Trophoblast cell (in vitro differentiated cells and primary cell): ENCODE measurements around the gene MEF2A.
A peak's percentile ranks its signal among the peaks of the same experiment; 100 is the strongest.

Source experiments
- DNase-seq, 2 donors: peaks; one replicate each; pipeline ENCODE4 v3.0.0-alpha.2; 2016
- H2AFZ ChIP-seq: 2 replicates; pipeline ENCODE4 v1.6.1; 2013; ENCODE audit warnings: low read length, moderate library complexity, mild to moderate bottlenecking; ENCODE audit not compliant: insufficient read depth, poor library complexity
- H2AK5ac ChIP-seq: 2 replicates; pipeline ENCODE4 v1.6.1; 2013; ENCODE audit warnings: mild to moderate bottlenecking, low read length
- H2BK120ac ChIP-seq: 2 replicates; pipeline ENCODE4 v1.6.1; 2013; ENCODE audit warnings: low read length, mild to moderate bottlenecking, moderate library complexity; ENCODE audit not compliant: insufficient read depth, poor library complexity
- H2BK12ac ChIP-seq: 2 replicates; pipeline ENCODE4 v1.6.1; 2013; ENCODE audit warnings: mild to moderate bottlenecking, low read length, moderate library complexity
- H2BK5ac ChIP-seq: 2 replicates; pipeline ENCODE4 v1.6.1; 2013; ENCODE audit warnings: low read length, low read depth, moderate library complexity, mild to moderate bottlenecking; ENCODE audit not compliant: poor library complexity
- H3K14ac ChIP-seq: 2 replicates; pipeline ENCODE4 v1.6.1; 2013; ENCODE audit warnings: mild to moderate bottlenecking, low read length
- H3K18ac ChIP-seq: 2 replicates; pipeline ENCODE4 v1.6.1; 2013; ENCODE audit warnings: mild to moderate bottlenecking, low read length
- H3K23ac ChIP-seq: 2 replicates; pipeline ENCODE4 v1.6.1; 2013; ENCODE audit warnings: low read length
- H3K27ac ChIP-seq: 2 replicates; pipeline ENCODE4 v1.5.1; 2013; ENCODE audit warnings: low read depth, mild to moderate bottlenecking, inconsistent platforms, low read length, moderate library complexity
- H3K27me3 ChIP-seq: 2 replicates; pipeline ENCODE4 v1.6.1; 2013; ENCODE audit warnings: inconsistent platforms, mild to moderate bottlenecking, low read length, moderate library complexity; ENCODE audit not compliant: insufficient read depth
- H3K36me3 ChIP-seq, 2 experiments: 1 replicate in 1 of 2; 2 replicates in 1 of 2; pipeline ENCODE4 v1.6.1; 2013; ENCODE audit warnings: low read length in 2 of 2, mild to moderate bottlenecking in 2 of 2, moderate library complexity in 1 of 2; ENCODE audit not compliant: insufficient read depth in 2 of 2, control insufficient read depth in 1 of 2
- H3K4ac ChIP-seq: 2 replicates; pipeline ENCODE4 v1.6.1; 2013; ENCODE audit warnings: low read depth, mild to moderate bottlenecking, low read length, moderate library complexity
- H3K4me1 ChIP-seq, 2 experiments: 1 replicate in 1 of 2; 2 replicates in 1 of 2; pipeline ENCODE4 v1.6.1; 2013; ENCODE audit warnings: low read length in 2 of 2, mild to moderate bottlenecking in 2 of 2, moderate library complexity in 1 of 2; ENCODE audit not compliant: insufficient read depth in 2 of 2, control insufficient read depth in 1 of 2
- H3K4me2 ChIP-seq: 2 replicates; pipeline ENCODE4 v1.6.1; 2013; ENCODE audit warnings: inconsistent platforms, mild to moderate bottlenecking, low read length, moderate library complexity
- H3K4me3 ChIP-seq: 2 replicates; pipeline ENCODE4 v1.5.1; 2013; ENCODE audit warnings: mild to moderate bottlenecking, low read depth, low read length, inconsistent platforms
- H3K79me1 ChIP-seq: one replicate; pipeline ENCODE4 v1.6.1; 2013; ENCODE audit warnings: low read length
- H3K79me2 ChIP-seq: 2 replicates; pipeline ENCODE4 v1.6.1; 2013; ENCODE audit warnings: low read length, mild to moderate bottlenecking; ENCODE audit not compliant: control insufficient read depth, insufficient read depth, poor library complexity
- H3K9ac ChIP-seq: 2 replicates; pipeline ENCODE4 v1.6.1; 2013; ENCODE audit warnings: mild to moderate bottlenecking, low read length
- H3K9me3 ChIP-seq: 2 replicates; pipeline ENCODE4 v1.6.1; 2013; ENCODE audit warnings: low read depth, mild to moderate bottlenecking, control low read depth, inconsistent platforms, low read length; ENCODE audit not compliant: insufficient read depth
- H4K12ac ChIP-seq: 2 replicates; pipeline ENCODE4 v1.6.1; 2013; ENCODE audit warnings: low read depth, mild to moderate bottlenecking, low read length, moderate library complexity
- H4K8ac ChIP-seq: 2 replicates; pipeline ENCODE4 v1.6.1; 2013; ENCODE audit warnings: low read depth, mild to moderate bottlenecking, low read length, moderate library complexity
- H4K91ac ChIP-seq: one replicate; pipeline ENCODE4 v1.6.1; 2013; ENCODE audit warnings: low read depth, mild to moderate bottlenecking, low read length, moderate library complexity
- WGBS: extraction: QIAGEN DNeasy Blood & Tissue Kit; methylation state at CpG from one replicate; pipeline ENCODE4 v1.1.7; 2013; ENCODE audit warnings: missing lambda C conversion rate; ENCODE audit not compliant: insufficient read length, insufficient coverage; ENCODE audit errors: extremely low coverage; 5-methylcytosine and 5-hydroxymethylcytosine counted together

MEF2A gene

DNA sequence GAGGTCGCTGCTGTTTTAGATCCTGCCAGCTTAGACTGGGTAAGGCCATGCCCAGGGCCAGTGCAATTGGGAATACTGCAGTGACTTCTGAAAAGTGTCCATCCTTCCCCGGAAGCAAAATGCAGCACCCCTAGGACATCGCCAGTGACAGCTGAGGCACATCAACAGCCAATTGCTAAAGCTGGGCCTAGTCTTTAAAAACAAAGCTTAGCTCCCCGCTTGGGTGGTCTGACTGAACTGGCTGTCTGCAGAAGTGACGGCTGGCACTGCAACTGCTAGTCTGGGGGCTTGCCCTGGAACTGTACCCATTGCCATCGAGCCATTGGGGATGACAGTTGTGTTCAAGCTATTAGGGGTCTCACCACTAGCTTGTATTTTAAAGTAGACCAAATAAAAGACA lies 163.1 kb downstream of the MEF2A start:
- Histone ChIP-seq H3K14ac (no peak overlapping the region), H4K91ac (no peak overlapping the region), H4K8ac (no peak overlapping the region), H3K9me3 (peaks cover 14% of the 10 kb centered on the region), H2AFZ (no peak overlapping the region), H3K4ac (no peak overlapping the region), H3K79me2 (peaks cover 4% of the 10 kb centered on the region), H3K23ac (no peak overlapping the region), H3K4me2 (no peak overlapping the region), H3K27ac (no peak overlapping the region), H3K36me3 (peaks cover 8 to 9% of the 10 kb centered on the region in 2 experiments), H2BK120ac (no peak overlapping the region), H3K4me3 (no peak overlapping the region), H2AK5ac (no peak overlapping the region), H3K9ac (no peak overlapping the region), H2BK12ac (no peak overlapping the region), H3K79me1 (peaks cover 8% of the 10 kb centered on the region), H3K18ac (no peak overlapping the region), H3K4me1 (peaks cover 4 to 8% of the 10 kb centered on the region in 2 experiments), H3K27me3 (no peaks in the 10 kb centered on the region), H4K12ac (no peak overlapping the region), H2BK5ac (no peak overlapping the region)
- DNase-seq, result no peak
- WGBS, result no CpG with 5 or more reads among the region's 6 CpGs

GRCh38 chr15:99729327-99729726 lies 163.5 kb downstream of the MEF2A start:
- Histone ChIP-seq H3K4me3 (no peak overlapping the region), H4K91ac (no peak overlapping the region), H3K18ac (no peak overlapping the region), H2BK12ac (no peak overlapping the region), H3K79me1 (peaks cover 8% of the 10 kb centered on the region), H3K23ac (no peak overlapping the region), H3K4me2 (no peak overlapping the region), H2BK120ac (no peak overlapping the region), H2AFZ (no peak overlapping the region), H4K12ac (no peak overlapping the region), H2AK5ac (no peak overlapping the region), H3K27me3 (no peaks in the 10 kb centered on the region), H3K14ac (no peak overlapping the region), H3K79me2 (peaks cover 4% of the 10 kb centered on the region), H4K8ac (no peak overlapping the region), H3K4ac (no peak overlapping the region), H2BK5ac (no peak overlapping the region), H3K9ac (no peak overlapping the region), H3K4me1 (peaks cover 4 to 8% of the 10 kb centered on the region in 2 experiments), H3K36me3 (peaks cover 8 to 9% of the 10 kb centered on the region in 2 experiments), H3K27ac (no peak overlapping the region), H3K9me3 (peaks cover 14% of the 10 kb centered on the region)
- no peak for DNase-seq
- no CpG with 5 or more reads among the region's 11 CpGs for WGBS

DNA sequence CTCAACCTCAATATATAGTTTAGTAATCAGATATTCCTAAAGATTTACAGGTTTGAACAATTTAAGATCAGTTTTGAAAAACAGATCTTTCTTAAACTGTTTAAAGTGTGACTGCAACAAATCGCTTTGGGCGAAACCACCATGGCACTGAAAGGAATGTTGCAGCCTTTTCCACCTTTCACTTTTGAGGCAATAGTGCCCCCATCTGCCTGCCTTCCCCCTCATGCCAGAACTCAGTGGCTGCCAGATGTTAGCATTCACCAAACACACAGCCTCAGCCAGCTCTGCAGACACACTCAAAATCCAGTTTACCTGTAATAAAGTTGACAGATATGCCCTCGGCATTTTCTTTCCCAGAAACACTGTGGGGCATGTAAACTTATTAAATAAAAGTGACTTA lies 164.1 kb downstream of the MEF2A start:
- no peak overlapping the region for H3K4me2 ChIP-seq
- H4K12ac ChIP-seq, result no peak overlapping the region
- no peak overlapping the region for H3K4me3 ChIP-seq
- H3K9ac ChIP-seq, result no peak overlapping the region
- H2BK5ac ChIP-seq, result no peak overlapping the region
- H3K23ac ChIP-seq, result no peak overlapping the region
- H3K27me3 ChIP-seq, result no peaks in the 10 kb centered on the region
- no peak overlapping the region for H3K14ac ChIP-seq
- H3K4ac ChIP-seq, result no peak overlapping the region
- WGBS, result no CpG with 5 or more reads among the region's 3 CpGs
- H2BK120ac ChIP-seq, result no peak overlapping the region
- H2BK12ac ChIP-seq, result no peak overlapping the region
- peaks cover 10% of the 10 kb centered on the region for H3K9me3 ChIP-seq
- H4K91ac ChIP-seq, result no peak overlapping the region
- no peak overlapping the region for H3K18ac ChIP-seq
- no peak overlapping the region for H3K27ac ChIP-seq
- peaks cover 8% of the 10 kb centered on the region for H3K79me1 ChIP-seq
- peaks cover 4% of the 10 kb centered on the region for H3K79me2 ChIP-seq
- no peak overlapping the region for H2AFZ ChIP-seq
- H3K4me1 ChIP-seq, result peaks cover 4 to 8% of the 10 kb centered on the region in 2 experiments
- DNase-seq, result peak in 1 of 2 donors; percentile 30
- H4K8ac ChIP-seq, result no peak overlapping the region
- H3K36me3 ChIP-seq, result peaks cover 8 to 9% of the 10 kb centered on the region in 2 experiments
- no peak overlapping the region for H2AK5ac ChIP-seq

- Histone ChIP-seq H3K79me1 (peaks cover 8% of the 10 kb centered on the region), H4K12ac (no peak overlapping the region), H3K18ac (peak overlapping the region; percentile 35), H3K9ac (no peak overlapping the region), H3K4ac (no peak overlapping the region), H2BK5ac (no peak overlapping the region), H2BK12ac (no peak overlapping the region), H2AK5ac (no peak overlapping the region), H3K4me3 (no peak overlapping the region), H3K36me3 (peaks cover 8 to 9% of the 10 kb centered on the region in 2 experiments), H3K4me2 (peak overlapping the region; percentile 92), H3K27ac (no peak overlapping the region), H3K14ac (peak overlapping the region; percentile 11), H2AFZ (no peak overlapping the region), H3K23ac (no peak overlapping the region), H3K4me1 (peaks cover 4 to 8% of the 10 kb centered on the region in 2 experiments), H4K91ac (no peak overlapping the region), H3K79me2 (peaks cover 4% of the 10 kb centered on the region), H2BK120ac (no peak overlapping the region), H3K9me3 (peaks cover 2% of the 10 kb centered on the region), H3K27me3 (no peaks in the 10 kb centered on the region), H4K8ac (no peak overlapping the region)
- peak; percentile 70 to 92 for DNase-seq
- no CpG with 5 or more reads among the region's 26 CpGs for WGBS
Observed at GRCh38 chr15:99731336-99732123, 165.7 kb downstream of the MEF2A start.
